ENCODE measurements around the gene PDHX. TPM values are rescaled to one million over a fixed set of nuclear protein-coding genes. Genes with fewer than 3 reads are reported as not detected.
A peak's percentile ranks its signal among the peaks of the same experiment; 100 is the strongest.

The PDHX gene
- total RNA-seq, 1 donor from 2014 or later = 30.5 TPM

DNA sequence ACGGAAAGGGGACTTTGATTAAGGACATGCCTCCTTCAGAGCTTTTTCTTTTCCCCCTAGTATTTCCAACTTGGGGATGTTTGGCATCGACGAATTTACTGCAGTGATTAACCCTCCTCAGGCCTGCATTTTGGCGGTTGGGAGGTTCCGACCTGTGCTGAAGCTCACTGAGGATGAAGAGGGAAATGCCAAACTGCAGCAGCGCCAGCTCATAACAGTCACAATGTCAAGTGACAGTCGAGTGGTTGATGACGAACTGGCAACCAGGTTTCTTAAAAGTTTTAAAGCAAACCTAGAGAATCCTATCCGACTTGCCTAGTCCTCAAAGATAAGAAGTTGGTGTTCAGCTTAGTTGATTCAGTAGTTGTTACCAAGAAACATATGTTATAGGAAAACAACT, 78.4 kb downstream of the PDHX start:
- no peaks in the 10 kb centered on the region for H3K27me3 ChIP-seq (ENCODE audit: control insufficient read depth, insufficient read depth, low read length)
- TF ChIP-seq, protein P1, sequence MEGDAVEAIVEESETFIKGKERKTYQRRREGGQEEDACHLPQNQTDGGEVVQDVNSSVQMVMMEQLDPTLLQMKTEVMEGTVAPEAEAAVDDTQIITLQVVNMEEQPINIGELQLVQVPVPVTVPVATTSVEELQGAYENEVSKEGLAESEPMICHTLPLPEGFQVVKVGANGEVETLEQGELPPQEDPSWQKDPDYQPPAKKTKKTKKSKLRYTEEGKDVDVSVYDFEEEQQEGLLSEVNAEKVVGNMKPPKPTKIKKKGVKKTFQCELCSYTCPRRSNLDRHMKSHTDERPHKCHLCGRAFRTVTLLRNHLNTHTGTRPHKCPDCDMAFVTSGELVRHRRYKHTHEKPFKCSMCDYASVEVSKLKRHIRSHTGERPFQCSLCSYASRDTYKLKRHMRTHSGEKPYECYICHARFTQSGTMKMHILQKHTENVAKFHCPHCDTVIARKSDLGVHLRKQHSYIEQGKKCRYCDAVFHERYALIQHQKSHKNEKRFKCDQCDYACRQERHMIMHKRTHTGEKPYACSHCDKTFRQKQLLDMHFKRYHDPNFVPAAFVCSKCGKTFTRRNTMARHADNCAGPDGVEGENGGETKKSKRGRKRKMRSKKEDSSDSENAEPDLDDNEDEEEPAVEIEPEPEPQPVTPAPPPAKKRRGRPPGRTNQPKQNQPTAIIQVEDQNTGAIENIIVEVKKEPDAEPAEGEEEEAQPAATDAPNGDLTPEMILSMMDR (IDR thresholded peaks at IDR 0.05; ENCODE audit: insufficient read depth, low read length, poor library complexity, severe bottlenecking) = no peak

DNA sequence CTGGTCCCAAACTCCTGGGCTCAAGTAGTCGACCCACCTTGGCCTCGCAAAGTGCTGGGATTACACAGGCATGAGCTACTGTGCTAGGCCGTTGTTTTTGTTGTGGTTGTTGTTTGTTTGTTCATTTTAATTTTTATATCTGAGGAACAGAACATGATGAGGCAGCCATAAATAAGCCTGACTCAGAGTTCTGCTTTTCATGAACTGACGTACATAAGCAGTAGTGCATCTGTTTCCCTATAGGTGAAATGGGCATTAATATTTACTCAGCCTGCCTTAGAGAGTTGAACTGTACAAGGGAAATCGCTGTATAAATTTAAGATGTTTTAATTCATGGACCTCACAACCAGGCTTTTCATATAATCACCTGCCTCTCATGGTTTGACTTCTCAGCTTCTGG, 80.5 kb downstream of the PDHX start:
- TF ChIP-seq, protein P1 (IDR thresholded peaks at IDR 0.05; ENCODE audit: insufficient read depth, low read length, poor library complexity, severe bottlenecking) = no peak
- Histone ChIP-seq H3K36me3 (ENCODE audit: control insufficient read depth, insufficient read depth, low read length) (no peaks in the 10 kb centered on the region), H3K4me3 (ENCODE audit: low read depth, low read length) (no peak overlapping the region), H3K27me3 (ENCODE audit: control insufficient read depth, insufficient read depth, low read length) (no peaks in the 10 kb centered on the region)
- no peak for DNase-seq (ENCODE audit: low read depth)

More for the DNA sequence above, 78.4 kb downstream of the PDHX start:
- no peak for DNase-seq (ENCODE audit: low read depth)
- H3K36me3 ChIP-seq (ENCODE audit: control insufficient read depth, insufficient read depth, low read length) = no peaks in the 10 kb centered on the region
- no peak overlapping the region for H3K4me3 ChIP-seq (ENCODE audit: low read depth, low read length)

DNA sequence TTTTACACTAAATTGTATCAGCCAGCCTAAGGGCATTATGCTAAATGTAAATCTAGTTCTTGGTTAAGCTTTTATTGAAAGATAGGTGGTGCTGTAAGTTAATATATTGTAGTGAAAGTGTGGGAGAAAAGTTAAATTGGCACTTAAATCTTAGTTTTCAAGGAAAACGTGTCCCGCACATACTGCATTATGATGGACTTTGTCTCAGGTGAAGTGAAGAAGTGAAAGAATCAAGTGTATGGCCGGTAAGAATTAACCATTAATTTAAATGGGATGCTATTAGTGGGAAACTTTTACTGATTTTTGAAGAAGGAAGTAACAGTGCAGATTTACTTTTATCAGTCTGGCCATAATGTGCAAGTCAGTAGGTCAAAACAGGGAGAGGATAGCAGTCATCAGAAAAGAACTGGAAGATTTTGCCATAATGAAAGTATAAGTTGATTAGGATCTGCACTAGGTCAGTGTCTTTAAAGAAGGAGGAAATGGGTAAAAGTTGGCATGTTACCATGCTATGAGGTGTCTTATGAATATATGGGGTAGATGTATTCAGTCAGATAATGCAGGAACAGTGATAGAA, 81.6 kb downstream of the PDHX start:
- Histone ChIP-seq H3K4me3 (ENCODE audit: low read depth, low read length) (no peak overlapping the region), H3K27me3 (ENCODE audit: control insufficient read depth, insufficient read depth, low read length) (no peaks in the 10 kb centered on the region), H3K36me3 (ENCODE audit: control insufficient read depth, insufficient read depth, low read length) (no peaks in the 10 kb centered on the region)
- TF ChIP-seq, protein P1 (IDR thresholded peaks at IDR 0.05; ENCODE audit: insufficient read depth, low read length, poor library complexity, severe bottlenecking) = peak; percentile 38
- DNase-seq (ENCODE audit: low read depth) = no peak

DNA sequence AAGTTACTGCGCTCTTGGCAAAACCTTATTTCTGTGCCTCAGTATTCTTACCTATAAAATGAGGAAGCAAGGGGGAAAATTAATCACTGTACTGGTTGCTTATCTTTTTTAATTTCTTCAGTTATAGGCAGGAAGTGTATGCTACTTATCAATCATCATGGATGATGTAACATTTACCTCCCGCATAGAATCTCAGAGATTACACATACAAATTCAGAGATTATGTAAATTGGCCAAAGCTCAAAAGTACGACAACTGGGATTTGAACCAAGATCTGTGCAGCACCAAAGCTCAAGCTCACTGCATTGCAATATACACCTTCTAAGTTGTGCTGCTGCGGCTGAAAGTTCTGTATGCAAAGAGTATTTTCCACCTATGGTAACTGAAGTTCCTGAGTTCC, 83.0 kb downstream of the PDHX start:
- H3K27me3 ChIP-seq (ENCODE audit: control insufficient read depth, insufficient read depth, low read length) = no peaks in the 10 kb centered on the region
- DNase-seq (ENCODE audit: low read depth) = no peak
- H3K4me3 ChIP-seq (ENCODE audit: low read depth, low read length) = no peak overlapping the region
- no peaks in the 10 kb centered on the region for H3K36me3 ChIP-seq (ENCODE audit: control insufficient read depth, insufficient read depth, low read length)
- TF ChIP-seq, protein P1 (IDR thresholded peaks at IDR 0.05; ENCODE audit: insufficient read depth, low read length, poor library complexity, severe bottlenecking) = no peak

DNA sequence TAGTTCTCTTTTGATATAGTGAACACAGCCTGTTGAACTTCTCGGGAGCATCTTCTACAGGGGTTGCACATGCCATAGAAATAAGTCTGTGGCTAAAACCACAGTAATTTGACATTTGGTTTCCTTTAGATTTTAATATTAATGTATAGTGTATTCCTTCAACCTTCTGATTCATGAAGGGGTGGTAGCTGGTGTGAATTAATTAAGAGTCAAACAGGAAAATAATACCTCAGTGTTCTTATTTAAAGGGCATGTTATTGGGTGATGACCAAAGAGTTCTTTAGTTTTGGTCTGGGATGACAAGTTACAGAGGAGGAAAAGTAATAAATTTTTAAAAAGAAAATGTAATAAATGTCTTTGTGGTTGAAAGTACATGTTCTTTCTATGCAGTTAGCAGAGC, 86.8 kb downstream of the PDHX start:
- DNase-seq (ENCODE audit: low read depth) = no peak
- no peak overlapping the region for H3K4me3 ChIP-seq (ENCODE audit: low read depth, low read length)
- H3K36me3 ChIP-seq (ENCODE audit: control insufficient read depth, insufficient read depth, low read length) = no peaks in the 10 kb centered on the region
- no peaks in the 10 kb centered on the region for H3K27me3 ChIP-seq (ENCODE audit: control insufficient read depth, insufficient read depth, low read length)
- TF ChIP-seq, protein P1 (IDR thresholded peaks at IDR 0.05; ENCODE audit: insufficient read depth, low read length, poor library complexity, severe bottlenecking) = no peak

DNA sequence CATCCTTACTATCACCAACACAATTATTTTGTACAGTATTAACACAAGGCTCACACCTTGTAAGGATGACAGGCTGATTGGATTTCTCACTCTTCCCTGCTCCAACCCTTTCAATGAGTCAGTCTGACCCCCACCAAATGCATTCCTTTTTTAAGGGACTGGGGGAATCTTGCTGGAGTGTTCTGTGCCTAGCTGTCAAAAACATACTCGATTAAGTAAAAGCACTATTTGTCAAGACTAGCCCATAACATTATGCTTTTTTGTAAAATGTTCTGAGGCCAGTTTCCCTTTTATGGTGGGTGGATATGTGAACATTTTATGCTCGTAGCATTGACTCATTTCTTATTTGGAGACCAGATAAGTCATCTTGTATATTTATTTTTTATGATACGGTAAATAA, 87.2 kb downstream of the PDHX start:
- TF ChIP-seq, protein P1 (IDR thresholded peaks at IDR 0.05; ENCODE audit: insufficient read depth, low read length, poor library complexity, severe bottlenecking) = no peak
- H3K36me3 ChIP-seq (ENCODE audit: control insufficient read depth, insufficient read depth, low read length) = no peaks in the 10 kb centered on the region
- H3K27me3 ChIP-seq (ENCODE audit: control insufficient read depth, insufficient read depth, low read length) = no peaks in the 10 kb centered on the region
- H3K4me3 ChIP-seq (ENCODE audit: low read depth, low read length) = no peak overlapping the region
- no peak for DNase-seq (ENCODE audit: low read depth)

Measured in kidney epithelial cell (primary cell).